Coronary artery (tissue), 2 donors: Measurements from ENCODE around the gene PTCD1.
"Not testable (repeated sequence)": the region's sequence is repeated elsewhere in the genome, so short reads cannot be mapped to it uniquely, and the experiment has no call there.

ENCODE experiments used
- DNase-seq: peaks from one replicate; pipeline ENCODE4 v3.0.0-alpha.2; 2017; ENCODE audit warnings: low spot score
- H3K27ac ChIP-seq, 2 donors: fragments of 200-600 bp; sonication (generic); one replicate each; pipeline ENCODE4 v1.5.1; 2016 to 2019
- H3K4me3 ChIP-seq: fragments of 200-600 bp; sonication (generic); 2 replicates; pipeline ENCODE4 v1.5.1; 2016; ENCODE audit warnings: mild to moderate bottlenecking, moderate library complexity
- TF ChIP-seq, protein P1 (sequence below): fragments of 200-600 bp; sonication (generic); IDR thresholded peaks from one replicate; pipeline ENCODE4 v1.5.1; 2019; ENCODE audit warnings: antibody characterized with exemption

The PTCD1 gene

DNA sequence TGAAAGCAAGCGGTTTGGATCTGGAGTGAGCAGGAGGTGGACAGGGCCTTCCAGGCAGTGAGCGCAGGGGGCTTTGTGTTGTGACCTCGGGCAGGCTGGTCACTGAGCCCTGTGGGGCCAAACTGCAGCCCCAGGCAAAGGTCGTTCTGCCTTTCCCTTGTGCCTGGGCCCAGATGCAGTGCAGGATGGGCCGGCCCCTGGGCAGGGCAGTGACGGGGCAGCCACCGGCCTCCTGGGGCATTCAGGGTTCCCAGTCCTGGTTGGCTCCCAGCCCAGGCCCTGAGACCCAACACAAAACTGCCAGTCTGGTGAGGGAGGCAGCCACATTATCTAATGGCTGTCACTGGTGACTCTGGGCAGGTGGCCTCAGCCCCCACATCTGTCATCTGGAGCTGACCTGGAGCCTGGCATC lies 56.9 kb downstream of the PTCD1 start:
- Histone ChIP-seq H3K27ac (peak overlapping the region in 1 of 2 donors; percentile 84), H3K4me3 (no peak overlapping the region)
- TF ChIP-seq, protein P1, sequence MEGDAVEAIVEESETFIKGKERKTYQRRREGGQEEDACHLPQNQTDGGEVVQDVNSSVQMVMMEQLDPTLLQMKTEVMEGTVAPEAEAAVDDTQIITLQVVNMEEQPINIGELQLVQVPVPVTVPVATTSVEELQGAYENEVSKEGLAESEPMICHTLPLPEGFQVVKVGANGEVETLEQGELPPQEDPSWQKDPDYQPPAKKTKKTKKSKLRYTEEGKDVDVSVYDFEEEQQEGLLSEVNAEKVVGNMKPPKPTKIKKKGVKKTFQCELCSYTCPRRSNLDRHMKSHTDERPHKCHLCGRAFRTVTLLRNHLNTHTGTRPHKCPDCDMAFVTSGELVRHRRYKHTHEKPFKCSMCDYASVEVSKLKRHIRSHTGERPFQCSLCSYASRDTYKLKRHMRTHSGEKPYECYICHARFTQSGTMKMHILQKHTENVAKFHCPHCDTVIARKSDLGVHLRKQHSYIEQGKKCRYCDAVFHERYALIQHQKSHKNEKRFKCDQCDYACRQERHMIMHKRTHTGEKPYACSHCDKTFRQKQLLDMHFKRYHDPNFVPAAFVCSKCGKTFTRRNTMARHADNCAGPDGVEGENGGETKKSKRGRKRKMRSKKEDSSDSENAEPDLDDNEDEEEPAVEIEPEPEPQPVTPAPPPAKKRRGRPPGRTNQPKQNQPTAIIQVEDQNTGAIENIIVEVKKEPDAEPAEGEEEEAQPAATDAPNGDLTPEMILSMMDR = no peak
- no peak for DNase-seq

DNA sequence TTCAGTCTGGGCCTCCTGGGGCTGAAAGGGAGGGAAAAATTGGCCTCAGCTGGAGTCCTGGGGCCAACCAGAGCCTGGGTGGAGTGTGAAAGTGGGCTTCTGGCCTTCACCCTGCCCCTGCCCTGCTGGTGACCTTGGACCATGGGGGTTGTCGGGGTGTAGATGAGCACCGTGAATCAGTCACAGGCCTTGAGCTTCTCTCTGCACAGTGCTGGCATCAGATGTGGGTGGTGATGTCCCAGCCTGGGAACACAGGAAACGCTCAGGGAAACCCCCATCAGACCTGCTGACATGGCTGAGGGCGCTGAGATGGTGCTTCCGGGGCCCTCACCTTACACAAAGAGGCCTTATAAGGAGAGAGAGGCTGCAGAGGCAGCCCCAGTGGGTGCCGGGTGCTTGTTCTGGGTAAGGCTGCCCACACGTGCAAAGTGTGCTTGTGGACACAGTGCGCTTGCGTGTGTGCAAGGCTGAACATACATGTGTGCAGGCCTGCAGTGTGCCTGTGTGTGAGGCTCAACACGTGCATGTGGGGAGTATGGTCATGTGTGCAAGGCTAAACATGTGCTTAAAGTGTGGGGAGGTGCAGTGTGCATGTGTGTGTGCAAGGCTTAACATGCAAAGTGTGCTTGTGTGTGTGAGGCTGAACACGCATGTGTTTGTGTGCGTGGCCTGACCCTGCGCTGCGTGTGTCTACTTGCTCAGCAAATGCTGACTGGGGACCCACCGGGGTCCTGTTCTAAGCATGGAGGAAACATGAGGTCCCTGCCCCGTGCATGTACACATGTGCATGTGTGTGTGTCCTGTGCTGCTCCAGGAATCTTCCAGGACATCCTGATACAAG lies 57.6 kb downstream of the PTCD1 start:
- TF ChIP-seq, protein P1 = no peak
- peak overlapping the region; percentile 51 for H3K4me3 ChIP-seq
- H3K27ac ChIP-seq = peak overlapping the region; percentile 81 to 84
- no peak for DNase-seq

DNA sequence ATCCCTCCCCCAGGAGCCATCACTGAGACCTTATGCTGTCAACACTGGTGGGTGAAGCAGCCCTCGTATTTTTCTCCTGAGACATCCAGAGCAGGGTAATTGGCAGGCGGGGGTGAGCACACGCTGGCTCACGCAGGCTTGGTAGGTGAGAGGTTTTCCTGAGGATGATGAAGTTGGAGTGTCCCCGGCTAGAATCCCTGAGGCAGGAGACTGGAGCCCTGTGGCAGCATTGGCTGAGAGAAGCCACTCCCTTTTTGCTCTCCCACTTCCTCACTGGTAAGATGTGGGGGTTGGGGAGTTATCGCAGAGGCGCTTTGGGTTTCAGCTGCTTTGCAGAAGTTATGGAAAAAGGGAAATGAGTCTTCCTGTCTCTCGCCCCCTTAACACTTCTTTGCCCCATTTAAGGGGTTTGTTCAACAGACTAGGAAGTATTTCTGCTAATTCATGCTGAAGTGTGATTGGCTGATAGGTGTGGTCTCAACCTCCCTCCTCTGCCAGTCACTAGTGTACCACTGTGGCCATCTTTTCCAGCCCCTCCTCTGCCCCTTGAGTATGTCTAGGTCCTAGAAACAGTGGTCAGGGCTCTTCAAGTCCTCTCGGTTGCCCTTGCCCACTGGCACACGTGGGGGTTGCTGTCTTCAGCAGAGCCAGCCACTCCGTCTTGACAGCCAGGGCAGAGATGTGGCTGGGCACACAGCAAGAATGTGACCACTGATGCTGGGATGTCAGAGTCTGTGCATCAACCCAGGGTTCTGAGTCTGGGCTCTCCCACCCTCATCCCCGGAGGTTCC lies 58.4 kb downstream of the PTCD1 start:
- peak overlapping the region; percentile 51 for H3K4me3 ChIP-seq
- no peak for DNase-seq
- H3K27ac ChIP-seq = peak overlapping the region; percentile 81 to 84
- TF ChIP-seq, protein P1 = no peak

DNA sequence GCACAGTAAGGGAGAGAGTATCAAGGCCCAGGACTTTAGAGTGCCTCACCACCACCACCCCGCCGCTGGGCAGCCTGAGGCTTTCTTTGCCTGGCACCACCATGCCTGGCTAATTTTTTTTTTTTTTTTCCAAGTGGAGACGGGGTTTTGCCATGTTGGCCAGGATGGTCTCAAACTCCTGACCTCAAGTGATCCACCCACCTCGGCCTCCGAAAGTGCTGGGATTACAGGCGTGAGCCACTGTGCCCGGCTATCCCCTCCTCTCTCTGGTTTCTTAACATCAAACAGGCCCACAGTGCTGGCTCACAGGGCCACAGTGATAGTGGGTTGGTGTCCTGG lies 58.9 kb downstream of the PTCD1 start:
- H3K4me3 ChIP-seq = peak overlapping the region; percentile 51
- DNase-seq = not testable (repeated sequence)
- H3K27ac ChIP-seq = peak overlapping the region; percentile 81 to 84

DNA sequence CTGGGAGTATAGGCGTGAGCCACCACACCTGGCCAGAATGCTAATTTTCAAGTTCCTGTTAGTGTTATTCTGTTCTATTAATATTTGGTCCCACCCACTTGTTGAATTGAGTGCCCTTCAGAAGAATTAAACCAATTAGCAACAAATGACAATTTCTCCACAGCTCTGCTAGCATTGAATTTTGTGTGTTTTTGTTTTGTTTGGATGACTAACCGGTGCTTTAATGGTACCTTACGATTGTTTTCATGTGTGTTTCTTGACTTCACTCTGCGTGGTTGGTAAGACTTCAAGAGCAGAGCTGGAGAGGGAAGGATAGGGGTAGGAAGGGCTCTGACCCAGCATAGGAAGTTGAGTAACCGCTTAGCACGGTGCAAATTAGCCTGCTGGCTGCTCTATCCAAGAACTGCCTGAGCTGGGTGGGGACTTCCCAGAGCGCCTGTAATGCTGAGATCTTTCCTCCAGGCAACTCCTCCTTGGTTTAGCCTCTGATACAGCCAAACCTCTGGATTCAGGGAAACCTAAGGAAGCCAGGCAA lies 59.5 kb downstream of the PTCD1 start:
- H3K27ac ChIP-seq = peak overlapping the region; percentile 81 to 84
- no peak for DNase-seq
- TF ChIP-seq, protein P1 = no peak
- peak overlapping the region; percentile 51 for H3K4me3 ChIP-seq

DNA sequence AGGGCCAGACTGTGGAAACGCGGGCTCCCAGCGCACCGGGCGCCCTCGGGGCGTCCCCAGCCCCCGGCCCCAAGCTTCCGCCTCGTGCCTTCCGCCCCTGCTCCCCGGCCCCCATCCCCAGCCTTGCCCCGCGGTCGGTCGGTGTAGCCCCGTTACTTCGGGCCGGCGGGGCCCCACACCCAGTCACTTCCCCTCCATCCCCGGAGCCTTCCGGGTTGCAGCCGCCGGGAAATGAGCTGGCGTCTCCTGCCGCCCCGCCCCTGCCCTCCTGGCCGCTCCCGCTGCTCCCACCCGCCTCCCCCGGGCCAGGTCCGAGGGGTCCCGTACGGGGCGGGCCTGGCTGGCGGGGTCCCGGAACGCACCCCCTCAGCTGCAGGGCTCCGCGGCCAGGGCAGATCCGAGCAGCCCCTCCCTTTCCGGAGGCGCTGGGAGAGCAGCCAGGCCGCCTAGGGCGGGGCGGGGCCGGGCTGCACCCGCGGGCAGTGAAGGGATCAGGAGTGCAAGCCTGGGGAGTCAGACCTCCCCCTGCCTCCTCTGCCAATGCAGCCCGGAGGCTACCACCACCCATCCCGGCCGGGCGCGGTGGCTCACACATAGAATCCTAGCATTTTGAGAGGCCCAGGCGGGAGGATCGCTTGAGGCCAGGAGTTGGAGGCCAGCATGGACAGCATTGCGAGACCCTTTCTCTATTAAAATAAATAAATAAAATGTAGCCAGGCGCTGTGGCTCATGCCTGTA lies 63.4 kb downstream of the PTCD1 start:
- peak; percentile 88 for DNase-seq
- Histone ChIP-seq H3K4me3 (peak overlapping the region; percentile 85), H3K27ac (peak overlapping the region; percentile 64 to 94)
- TF ChIP-seq, protein P1 = no peak
